ENCODE results near the gene NEK4. TPM values are rescaled to one million over a fixed set of nuclear protein-coding genes. Genes with fewer than 3 reads are reported as not detected.
A peak's percentile ranks its signal among the peaks of the same experiment; 100 is the strongest.
"Not testable (repeated sequence)": the region's sequence is repeated elsewhere in the genome, so short reads cannot be mapped to it uniquely, and the experiment has no call there.

The NEK4 gene
- total RNA-seq, 1 donor from 2014 or later: 15.1 TPM

DNA sequence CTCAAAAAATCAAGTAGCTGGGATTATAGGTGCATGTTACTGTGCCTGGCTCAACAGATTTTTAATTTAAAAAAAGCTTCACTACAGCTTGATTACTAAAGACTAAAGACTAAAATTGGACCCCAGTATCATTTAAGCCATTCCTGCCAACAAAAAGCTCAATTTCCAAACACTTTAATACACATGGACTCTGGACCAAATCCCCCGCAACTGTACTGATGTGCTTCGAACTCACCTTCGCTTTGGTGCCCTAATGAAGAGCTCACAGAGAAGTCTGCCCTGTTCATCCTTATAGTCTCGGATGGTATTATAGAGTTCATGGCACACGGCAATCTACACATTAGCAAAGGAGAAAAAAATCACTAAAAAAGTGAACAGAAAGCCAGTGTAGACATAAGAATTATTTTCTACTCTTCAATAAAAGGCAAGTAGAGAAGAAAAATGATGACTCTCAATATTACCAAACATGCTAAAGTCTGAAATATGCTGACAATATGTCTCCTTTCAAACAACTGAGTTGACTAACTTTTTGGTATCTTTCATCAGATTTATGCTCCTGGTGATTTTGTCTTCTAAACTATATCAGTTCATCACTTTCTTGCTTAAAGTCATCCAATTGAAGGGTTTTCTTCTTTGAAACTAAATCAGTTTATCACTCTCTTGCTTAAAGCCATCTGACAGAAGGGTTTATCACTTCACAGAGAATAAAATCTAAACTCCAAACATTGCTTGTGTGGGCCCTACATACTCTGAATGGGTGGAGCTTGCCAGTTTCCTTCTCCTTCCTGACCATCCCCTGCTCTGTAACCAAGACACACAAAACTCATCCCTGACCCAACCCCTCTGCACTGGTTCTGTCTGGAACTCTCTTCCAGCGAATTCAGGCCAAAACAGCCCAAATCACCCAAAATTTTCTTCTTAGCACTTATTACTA lies 92.2 kb downstream of the NEK4 start:
- no peak for TF ChIP-seq EZH2 (IDR thresholded peaks at IDR 0.05; ENCODE audit: insufficient read depth, low read length)
- Histone ChIP-seq H3K4me1 (ENCODE audit: insufficient read depth, low read length) (peaks cover 17% of the 10 kb centered on the region), H2AFZ (ENCODE audit: low read depth, low read length) (no peak overlapping the region), H3K36me3 (ENCODE audit: insufficient read depth, low read length) (peaks cover 46% of the 10 kb centered on the region), H3K4me3 (ENCODE audit: insufficient read depth, low read depth, low read length) (no peak overlapping the region), H3K27ac (ENCODE audit: low read depth, low read length) (no peak overlapping the region), H3K79me2 (ENCODE audit: insufficient read depth, low read length) (peaks cover 74% of the 10 kb centered on the region), H3K27me3 (ENCODE audit: insufficient read depth, low read length) (no peaks in the 10 kb centered on the region), H3K9me3 (ENCODE audit: insufficient read depth, low read depth, low read length) (no peaks in the 10 kb centered on the region), H3K4me2 (ENCODE audit: low read length) (no peak overlapping the region), H4K20me1 (ENCODE audit: insufficient read depth, low read length) (peaks cover 32% of the 10 kb centered on the region), H3K9ac (ENCODE audit: low read length) (no peak overlapping the region)
- no peak for DNase-seq (ENCODE audit: low read depth)
- Mint-ChIP-seq H3K4me1 (ENCODE audit: low read depth, unreplicated experiment) (peaks cover 22% of the 10 kb centered on the region), H3K9me3 (ENCODE audit: unreplicated experiment) (no peaks in the 10 kb centered on the region), H3K27me3 (ENCODE audit: low read depth, unreplicated experiment) (no peaks in the 10 kb centered on the region), H3K36me3 (ENCODE audit: low read depth, unreplicated experiment) (peaks cover 8% of the 10 kb centered on the region), H3K4me3 (ENCODE audit: unreplicated experiment) (peak overlapping the region; percentile 52), H3K27ac (ENCODE audit: unreplicated experiment) (no peak overlapping the region)
- no peak for FAIRE-seq

DNA sequence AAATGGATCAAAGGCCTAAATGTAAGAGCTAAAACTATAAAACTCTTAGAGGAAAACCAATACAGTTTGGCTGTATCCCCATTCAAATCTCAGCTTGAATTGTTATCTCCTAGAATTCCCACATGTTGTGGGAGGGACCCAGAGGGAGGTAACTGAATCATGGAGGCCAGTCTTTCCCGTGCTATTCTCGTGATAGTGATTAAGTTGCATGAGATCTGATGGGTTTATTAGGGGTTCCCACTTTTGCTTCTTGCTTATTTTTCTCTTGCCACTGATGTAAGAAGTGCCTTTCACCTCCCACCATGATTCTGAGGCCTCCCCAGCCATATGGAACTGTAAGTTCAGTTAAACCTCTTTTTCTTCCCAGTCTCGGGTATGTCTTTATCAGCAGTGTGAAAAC lies 94.5 kb downstream of the NEK4 start:
- DNase-seq (ENCODE audit: low read depth); FAIRE-seq; H3K4me3 ChIP-seq (ENCODE audit: insufficient read depth, low read depth, low read length); H3K9ac ChIP-seq (ENCODE audit: low read length); H3K4me2 ChIP-seq (ENCODE audit: low read length); H3K27me3 Mint-ChIP-seq (ENCODE audit: low read depth, unreplicated experiment); H3K27ac ChIP-seq (ENCODE audit: low read depth, low read length); H3K27me3 ChIP-seq (ENCODE audit: insufficient read depth, low read length); H3K9me3 Mint-ChIP-seq (ENCODE audit: unreplicated experiment); H3K27ac Mint-ChIP-seq (ENCODE audit: unreplicated experiment); H3K9me3 ChIP-seq (ENCODE audit: insufficient read depth, low read depth, low read length); H3K4me3 Mint-ChIP-seq (ENCODE audit: unreplicated experiment); H2AFZ ChIP-seq (ENCODE audit: low read depth, low read length): not testable (repeated sequence)
- Histone ChIP-seq H3K4me1 (ENCODE audit: insufficient read depth, low read length) (peaks cover 15% of the 10 kb centered on the region), H4K20me1 (ENCODE audit: insufficient read depth, low read length) (peaks cover 17% of the 10 kb centered on the region), H3K36me3 (ENCODE audit: insufficient read depth, low read length) (peaks cover 45% of the 10 kb centered on the region), H3K79me2 (ENCODE audit: insufficient read depth, low read length) (peaks cover 51% of the 10 kb centered on the region)
- peaks cover 18% of the 10 kb centered on the region for H3K4me1 Mint-ChIP-seq (ENCODE audit: low read depth, unreplicated experiment)
- H3K36me3 Mint-ChIP-seq (ENCODE audit: low read depth, unreplicated experiment): peaks cover 12% of the 10 kb centered on the region

DNA sequence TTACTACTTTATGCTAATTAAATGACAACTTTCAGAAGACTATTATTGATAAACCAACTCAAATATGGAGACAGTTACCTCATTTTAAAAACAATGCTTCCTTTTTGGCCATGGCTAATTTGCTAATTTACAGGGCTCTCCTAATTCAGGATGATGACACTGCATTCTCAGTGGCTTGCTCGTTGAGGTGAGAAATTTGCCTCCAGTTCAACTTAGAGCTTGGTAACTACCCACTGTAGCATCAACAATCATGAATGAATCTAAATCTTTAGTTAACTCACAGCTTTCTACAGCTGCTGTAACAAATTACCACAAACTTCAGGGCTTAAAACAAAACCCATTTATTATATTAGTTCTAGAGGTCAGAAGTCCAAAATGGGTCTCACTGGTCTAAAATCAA lies 99.1 kb downstream of the NEK4 start:
- H3K36me3 Mint-ChIP-seq (ENCODE audit: low read depth, unreplicated experiment): peaks cover 7% of the 10 kb centered on the region
- no peak overlapping the region for H3K4me3 Mint-ChIP-seq (ENCODE audit: unreplicated experiment)
- FAIRE-seq (no peak), DNase-seq (ENCODE audit: low read depth) (no peak)
- peaks cover 17% of the 10 kb centered on the region for H3K36me3 ChIP-seq (ENCODE audit: insufficient read depth, low read length)
- TF ChIP-seq, protein P1, sequence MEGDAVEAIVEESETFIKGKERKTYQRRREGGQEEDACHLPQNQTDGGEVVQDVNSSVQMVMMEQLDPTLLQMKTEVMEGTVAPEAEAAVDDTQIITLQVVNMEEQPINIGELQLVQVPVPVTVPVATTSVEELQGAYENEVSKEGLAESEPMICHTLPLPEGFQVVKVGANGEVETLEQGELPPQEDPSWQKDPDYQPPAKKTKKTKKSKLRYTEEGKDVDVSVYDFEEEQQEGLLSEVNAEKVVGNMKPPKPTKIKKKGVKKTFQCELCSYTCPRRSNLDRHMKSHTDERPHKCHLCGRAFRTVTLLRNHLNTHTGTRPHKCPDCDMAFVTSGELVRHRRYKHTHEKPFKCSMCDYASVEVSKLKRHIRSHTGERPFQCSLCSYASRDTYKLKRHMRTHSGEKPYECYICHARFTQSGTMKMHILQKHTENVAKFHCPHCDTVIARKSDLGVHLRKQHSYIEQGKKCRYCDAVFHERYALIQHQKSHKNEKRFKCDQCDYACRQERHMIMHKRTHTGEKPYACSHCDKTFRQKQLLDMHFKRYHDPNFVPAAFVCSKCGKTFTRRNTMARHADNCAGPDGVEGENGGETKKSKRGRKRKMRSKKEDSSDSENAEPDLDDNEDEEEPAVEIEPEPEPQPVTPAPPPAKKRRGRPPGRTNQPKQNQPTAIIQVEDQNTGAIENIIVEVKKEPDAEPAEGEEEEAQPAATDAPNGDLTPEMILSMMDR (IDR thresholded peaks at IDR 0.05; ENCODE audit: insufficient read depth, low read depth, low read length): no peak
- no peak for TF ChIP-seq EZH2 (IDR thresholded peaks at IDR 0.05; ENCODE audit: insufficient read depth, low read length)
- no peaks in the 10 kb centered on the region for H3K9me3 Mint-ChIP-seq (ENCODE audit: unreplicated experiment)
- H3K79me2 ChIP-seq (ENCODE audit: insufficient read depth, low read length): peaks cover 39% of the 10 kb centered on the region
- peak overlapping the region; percentile 93 for H3K27ac ChIP-seq (ENCODE audit: low read depth, low read length)
- no peaks in the 10 kb centered on the region for H3K27me3 ChIP-seq (ENCODE audit: insufficient read depth, low read length)
- peak overlapping the region; percentile 96 for H3K27ac Mint-ChIP-seq (ENCODE audit: unreplicated experiment)
- peak overlapping the region; percentile 71 for H3K9ac ChIP-seq (ENCODE audit: low read length)
- H3K27me3 Mint-ChIP-seq (ENCODE audit: low read depth, unreplicated experiment): no peaks in the 10 kb centered on the region
- peaks cover 23% of the 10 kb centered on the region for H3K4me1 ChIP-seq (ENCODE audit: insufficient read depth, low read length)
- no peak overlapping the region for H2AFZ ChIP-seq (ENCODE audit: low read depth, low read length)
- peak overlapping the region; percentile 27 for H3K4me3 ChIP-seq (ENCODE audit: insufficient read depth, low read depth, low read length)
- H3K4me1 Mint-ChIP-seq (ENCODE audit: low read depth, unreplicated experiment): peaks cover 28% of the 10 kb centered on the region
- H4K20me1 ChIP-seq (ENCODE audit: insufficient read depth, low read length): no peaks in the 10 kb centered on the region
- H3K9me3 ChIP-seq (ENCODE audit: insufficient read depth, low read depth, low read length): no peaks in the 10 kb centered on the region
- peak overlapping the region; percentile 77 for H3K4me2 ChIP-seq (ENCODE audit: low read length)

All from astrocyte (in vitro differentiated cells and primary cell).